HL-60 (cell line): ENCODE measurements around the gene NRDC.

Experiments
- DNase-seq, 2 experiments: peaks; one replicate each; pipeline ENCODE4 v3.0.0-alpha.2; 2010 to 2020; ENCODE audit warnings: low read depth in 1 of 2, low spot score in 1 of 2
- H3K27ac ChIP-seq: fragments of 250-450 bp; sonication (Bioruptor Pico); replicated peaks from 2 replicates; pipeline ENCODE4 v1.5.1; 2020; ENCODE audit warnings: mild to moderate bottlenecking, moderate library complexity
- H3K27me3 ChIP-seq: fragments of 250-450 bp; sonication (Bioruptor Pico); 2 replicates; pipeline ENCODE4 v1.5.1; 2021; ENCODE audit warnings: mild to moderate bottlenecking, moderate library complexity; ENCODE audit not compliant: insufficient read depth, poor library complexity, severe bottlenecking
- H3K4me3 ChIP-seq: replicated peaks from 2 replicates; pipeline ENCODE4 v1.5.1; 2011; ENCODE audit warnings: mild to moderate bottlenecking, control low read depth, low read length; ENCODE audit not compliant: insufficient read depth
- CTCF ChIP-seq: IDR thresholded peaks from one replicate; pipeline ENCODE4 v1.5.1; 2011; ENCODE audit warnings: low read length, control low read depth, inconsistent platforms; ENCODE audit not compliant: insufficient read depth
- GABPA ChIP-seq: IDR thresholded peaks from 2 replicates; pipeline ENCODE4 v1.6.1; 2012; ENCODE audit warnings: low read depth
- POLR2AphosphoS5 ChIP-seq: IDR thresholded peaks from 2 replicates; pipeline ENCODE4 v1.6.1; 2012; ENCODE audit warnings: low read depth
- REST ChIP-seq: IDR thresholded peaks from 2 replicates; pipeline ENCODE4 v1.6.1; 2012; ENCODE audit warnings: low read depth; ENCODE audit not compliant: insufficient replicate concordance
- SPI1 ChIP-seq: IDR thresholded peaks from 2 replicates; pipeline ENCODE4 v1.6.1; 2012; ENCODE audit warnings: low read depth, mild to moderate bottlenecking, borderline replicate concordance

NRDC gene

GRCh38 chr1:51837243-51837642, 41.3 kb downstream of the NRDC start:
- no peak for TF ChIP-seq REST
- no peak for TF ChIP-seq CTCF
- TF ChIP-seq SPI1: no peak
- TF ChIP-seq GABPA: no peak
- no peak for TF ChIP-seq POLR2AphosphoS5
- no peak for DNase-seq
- Histone ChIP-seq H3K27ac (no peak overlapping the region), H3K4me3 (no peak overlapping the region), H3K27me3 (no peaks in the 10 kb centered on the region)

GRCh38 chr1:51833700-51834099, 44.8 kb downstream of the NRDC start:
- Histone ChIP-seq H3K27me3 (no peaks in the 10 kb centered on the region), H3K27ac (no peak overlapping the region), H3K4me3 (no peak overlapping the region)
- TF ChIP-seq GABPA (no peak), CTCF (no peak), SPI1 (no peak), REST (no peak), POLR2AphosphoS5 (no peak)
- no peak for DNase-seq

- TF ChIP-seq GABPA: no peak
- no peak for TF ChIP-seq POLR2AphosphoS5
- TF ChIP-seq CTCF: no peak
- no peak for TF ChIP-seq SPI1
- no peak for TF ChIP-seq REST
- no peak for DNase-seq
Measured at GRCh38 chr1:51829058-51829457, 49.5 kb downstream of the NRDC start.

More at GRCh38 chr1:51829058-51829457, 49.5 kb downstream of the NRDC start:
- Histone ChIP-seq H3K27ac (no peak overlapping the region), H3K27me3 (no peaks in the 10 kb centered on the region), H3K4me3 (no peak overlapping the region)
